Stimulated activated CD4-positive, alpha-beta T cell treated with anti-CD3 and anti-CD28 coated beads, Interleukin-12 subunit alpha, Interleukin-12 subunit beta, amount 100 ng/mL, for 4 hours (primary cell): ENCODE measurements around the gene HDAC4.

Experiments
- DNase-seq: peaks from one replicate; pipeline ENCODE4 v3.0.0-alpha.2; 2020

Gene HDAC4

DNA sequence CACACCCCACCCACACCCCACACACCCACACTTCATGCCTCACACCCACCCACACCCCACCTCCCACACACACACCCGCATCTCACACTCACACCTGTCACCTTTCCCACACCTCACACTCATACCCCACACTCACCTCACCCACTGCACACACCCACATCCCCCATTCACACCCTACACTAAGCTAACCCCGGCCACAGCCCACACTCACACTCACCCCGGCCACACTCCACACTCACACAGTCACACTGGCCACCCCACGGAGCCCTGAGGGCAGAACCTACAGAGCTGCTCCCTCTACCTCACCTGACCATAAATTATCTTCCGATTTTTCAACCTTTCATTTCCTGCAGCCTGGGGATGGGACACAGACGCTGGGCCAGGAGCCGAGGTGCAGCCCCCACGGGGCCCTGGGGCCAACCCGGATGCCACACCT lies 241.3 kb downstream of the HDAC4 start:
- DNase-seq: no peak

DNA sequence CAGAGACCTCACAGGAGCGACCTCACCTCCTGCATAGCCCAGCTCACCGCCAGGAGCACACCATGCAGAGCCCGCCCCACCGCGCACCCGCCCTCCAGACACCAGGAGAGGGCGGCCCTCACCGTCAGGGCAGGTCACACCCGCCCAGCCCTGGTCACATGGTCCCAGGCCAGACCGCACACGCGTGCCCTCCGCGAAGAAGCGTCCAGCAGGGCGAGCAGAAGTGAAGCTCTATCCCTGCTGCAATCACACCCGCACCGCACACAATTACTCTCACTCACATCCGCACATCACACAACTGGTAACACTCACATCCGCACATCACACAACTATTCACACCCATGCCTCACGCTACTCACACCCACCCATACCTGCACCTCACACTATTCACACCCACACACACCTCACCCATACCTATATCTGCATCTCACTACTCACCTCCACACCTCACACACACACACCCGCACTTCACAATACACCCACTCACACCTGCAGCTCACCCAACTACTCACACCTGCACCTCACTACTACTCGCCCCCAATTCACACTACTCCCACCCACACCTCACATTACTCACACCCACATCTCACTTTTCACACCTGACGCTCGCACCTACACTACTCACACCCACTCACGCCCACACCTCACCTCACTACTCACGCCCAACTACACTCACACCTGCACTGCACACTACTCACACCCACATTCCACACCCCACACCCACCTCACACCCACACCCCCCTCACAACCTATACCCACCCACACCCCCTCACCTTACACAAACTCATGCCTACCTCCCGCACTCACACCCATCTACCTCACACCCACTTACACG lies 242.0 kb downstream of the HDAC4 start:
- DNase-seq: no peak

GRCh38 chr2:239157771-239158170 lies 243.0 kb downstream of the HDAC4 start:
- no peak for DNase-seq

GRCh38 chr2:239157269-239157668 lies 243.6 kb downstream of the HDAC4 start:
- no peak for DNase-seq

- DNase-seq: no peak
Measured at GRCh38 chr2:239156516-239157265, 244.1 kb downstream of the HDAC4 start.

- DNase-seq: no peak
Measured at GRCh38 chr2:239155806-239156480, 244.9 kb downstream of the HDAC4 start.

- DNase-seq: no peak
Measured at GRCh38 chr2:239154971-239155805, 245.6 kb downstream of the HDAC4 start.

GRCh38 chr2:239153806-239154591 lies 246.8 kb downstream of the HDAC4 start:
- no peak for DNase-seq

- DNase-seq: no peak
Measured at GRCh38 chr2:239152916-239153305, 247.9 kb downstream of the HDAC4 start.

DNA sequence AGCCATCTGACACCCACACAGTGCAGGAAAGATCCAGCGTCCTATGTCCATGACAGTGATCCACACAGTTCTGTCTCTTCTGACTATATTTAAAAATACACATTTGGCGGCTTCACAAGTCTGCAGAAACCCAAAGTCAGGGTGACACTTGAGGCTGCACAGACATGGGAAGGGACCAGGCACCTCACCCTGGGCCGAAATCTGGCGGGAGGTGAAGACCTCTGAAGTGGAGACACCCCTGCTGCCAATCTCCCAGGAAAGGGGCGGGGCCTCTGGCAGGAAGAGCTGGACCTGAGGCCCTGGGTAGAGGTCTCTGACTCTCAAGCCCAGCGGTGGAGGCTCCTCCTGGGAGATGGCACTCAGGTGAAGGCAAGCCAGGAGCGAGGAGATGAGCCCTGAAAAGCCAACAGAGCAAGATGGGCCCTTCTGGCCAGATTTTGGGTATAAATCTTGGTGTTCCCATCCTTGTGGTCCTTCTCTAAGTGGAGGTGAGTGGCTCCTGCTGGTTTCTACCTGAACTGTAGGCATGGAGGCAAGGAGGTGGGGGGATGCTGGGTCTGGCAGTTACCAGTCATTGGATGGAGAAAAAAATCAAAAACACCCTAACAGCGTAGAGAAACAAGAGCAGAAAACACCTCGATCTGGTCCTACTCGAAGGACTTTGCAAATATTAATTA lies 248.4 kb downstream of the HDAC4 start:
- DNase-seq: no peak

DNA sequence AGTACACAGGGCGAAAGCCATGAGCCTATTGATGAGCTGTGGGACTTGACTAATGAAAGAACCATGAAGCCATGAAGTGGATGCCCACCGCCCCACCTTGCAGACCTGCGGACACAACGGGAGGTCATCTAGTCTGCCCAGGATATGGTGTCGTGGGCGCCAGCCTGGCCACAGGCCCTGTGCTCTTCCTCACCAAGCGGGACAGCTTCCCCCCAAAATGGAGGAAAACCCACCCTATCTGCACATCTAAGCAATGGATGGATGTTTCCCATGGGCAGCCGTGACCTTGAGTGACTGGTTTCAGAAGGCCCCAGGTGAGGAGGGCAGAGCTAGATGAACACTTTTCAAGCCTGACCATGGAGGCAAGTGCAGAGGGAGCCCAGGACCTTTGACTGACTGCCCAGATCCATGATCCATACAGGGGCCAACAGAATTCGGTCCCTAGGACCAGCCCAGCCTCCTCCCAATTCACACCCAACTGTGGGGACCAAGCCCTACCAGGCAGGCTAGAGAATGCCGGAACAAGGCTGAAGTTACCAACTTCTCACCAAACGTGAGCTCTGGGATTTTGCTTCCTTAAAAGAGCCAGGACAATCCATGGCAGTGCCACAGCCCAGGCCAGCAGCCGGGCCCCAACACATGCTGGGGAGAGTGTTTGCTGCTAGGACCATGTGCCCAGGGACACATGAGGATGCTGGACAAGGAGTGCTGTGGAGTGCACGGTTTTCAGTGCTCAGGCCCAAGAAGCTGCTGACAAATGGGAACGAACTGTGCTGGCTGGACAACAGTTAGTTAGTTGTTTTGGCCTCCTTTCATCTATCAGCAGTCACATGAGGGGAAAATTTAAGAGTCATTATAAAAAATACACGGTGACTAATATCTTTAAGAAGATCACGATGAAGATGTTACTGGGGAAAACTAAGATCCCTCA lies 249.4 kb downstream of the HDAC4 start:
- no peak for DNase-seq

GRCh38 chr2:239150125-239151011 lies 250.5 kb downstream of the HDAC4 start:
- no peak for DNase-seq

DNA sequence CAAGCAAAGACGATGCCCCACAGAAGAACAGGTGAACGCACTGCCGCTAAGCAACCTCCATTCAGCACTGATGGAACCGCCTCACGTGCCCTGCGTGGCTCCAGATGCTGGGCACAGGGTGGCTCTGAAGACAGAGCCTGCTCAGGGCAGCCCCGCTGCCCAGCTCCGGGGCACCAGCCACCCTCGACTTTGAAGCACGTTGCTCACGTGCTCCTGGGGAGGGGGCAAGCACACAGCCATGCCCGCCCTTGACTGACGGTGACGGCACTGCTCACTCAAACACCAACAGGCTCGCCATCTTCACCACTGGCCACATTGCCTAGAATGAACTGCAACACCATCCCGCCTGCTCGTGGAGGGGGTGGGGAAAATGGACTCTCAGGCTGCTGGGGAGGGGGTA lies 251.3 kb downstream of the HDAC4 start:
- DNase-seq: no peak

DNA sequence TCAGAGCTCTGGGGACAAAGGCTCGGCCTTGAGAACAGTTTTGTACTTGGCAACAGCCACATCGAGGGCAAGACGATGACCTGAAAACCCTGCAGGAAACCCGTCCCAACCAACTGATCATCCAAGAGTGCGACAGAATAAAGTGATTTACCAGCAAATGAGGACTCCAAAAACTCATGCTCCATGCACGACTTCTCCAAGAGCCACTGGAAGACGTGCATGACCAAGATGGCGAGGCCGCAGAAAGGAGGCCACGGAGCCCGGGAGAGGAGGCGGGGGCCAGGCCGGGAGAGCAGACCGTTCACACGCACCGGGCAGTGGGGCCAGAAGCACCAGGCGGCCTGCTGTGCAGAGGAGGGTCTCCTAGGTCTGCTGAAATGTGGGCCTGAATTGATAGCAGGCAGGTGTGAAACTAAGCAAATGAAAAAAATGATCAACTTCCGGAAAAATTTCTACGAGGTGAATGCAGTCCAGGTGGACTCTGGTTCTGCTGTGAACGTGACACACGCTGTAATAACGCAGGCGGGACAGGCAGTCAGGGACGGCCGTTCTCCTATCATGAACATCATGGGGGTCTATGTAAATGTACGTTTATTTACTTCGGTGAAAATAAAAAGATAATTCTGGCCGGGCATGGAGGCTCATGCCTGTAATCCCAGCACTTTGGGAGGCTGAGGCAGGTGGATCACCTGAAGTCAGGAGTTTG lies 252.2 kb downstream of the HDAC4 start:
- DNase-seq: no peak

DNA sequence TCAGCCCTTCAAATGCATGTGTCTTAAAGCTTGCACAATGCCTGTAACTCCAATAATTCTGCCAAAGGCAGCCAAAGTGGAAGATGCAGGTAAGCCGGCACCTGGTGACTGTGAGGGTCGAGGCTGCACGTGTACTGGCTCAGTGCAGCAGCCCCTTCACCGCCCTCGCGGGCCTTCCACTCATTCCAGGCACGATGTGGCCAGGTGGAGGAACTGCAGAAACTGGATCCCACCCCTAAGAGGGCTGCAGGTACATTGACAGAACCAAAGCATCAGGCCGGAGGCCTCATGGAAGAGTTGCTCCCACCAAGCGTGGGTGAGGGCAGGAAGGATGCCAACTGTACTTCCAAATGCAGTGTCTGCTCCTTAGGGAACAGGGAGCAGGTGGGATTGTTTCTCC lies 253.4 kb downstream of the HDAC4 start:
- DNase-seq: no peak

DNA sequence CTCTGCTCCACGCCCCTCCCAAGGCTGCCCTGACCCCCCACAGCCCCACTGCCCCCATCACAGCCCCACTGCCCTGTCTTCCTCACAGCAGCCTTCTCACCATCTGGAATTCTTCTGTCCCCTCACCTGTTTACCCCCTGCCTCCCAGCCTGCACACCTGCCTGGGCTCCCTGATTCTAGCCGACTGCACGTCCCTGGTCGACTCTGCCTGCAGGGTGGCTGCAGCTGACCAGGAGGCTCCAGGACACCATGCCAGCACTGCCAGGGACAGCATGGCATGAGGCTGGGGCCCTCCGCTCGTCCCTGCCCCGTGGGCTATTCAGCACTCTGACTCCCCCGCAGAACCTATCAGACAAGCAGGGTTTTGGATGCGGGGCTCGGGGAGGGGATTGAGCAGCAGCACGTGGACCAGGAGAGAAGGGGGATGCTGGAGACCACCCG lies 254.1 kb downstream of the HDAC4 start:
- DNase-seq: no peak

- DNase-seq: no peak
Measured at GRCh38 chr2:239146011-239146641, 254.7 kb downstream of the HDAC4 start.

DNA sequence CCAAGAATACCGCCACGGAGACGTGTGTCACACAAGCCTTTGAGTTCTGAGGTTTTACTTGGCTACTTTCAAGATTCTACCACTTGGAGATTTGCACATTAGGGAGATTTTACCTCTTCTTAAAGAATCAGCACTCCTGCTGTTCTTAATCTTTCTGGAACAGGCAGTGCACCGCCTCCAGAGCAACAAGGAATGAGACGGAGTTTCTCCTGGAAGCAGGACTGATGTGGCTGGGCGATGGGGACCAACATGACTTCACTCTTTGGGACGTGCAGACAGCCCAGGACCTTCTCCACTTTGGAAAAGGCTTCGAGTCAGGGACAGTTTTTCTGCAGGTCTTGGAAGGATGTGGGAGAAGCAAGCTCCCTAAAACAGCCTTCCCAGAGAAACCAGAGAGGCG lies 255.2 kb downstream of the HDAC4 start:
- no peak for DNase-seq
